ENCODE data around the gene B4GALT2. TPM values are rescaled to one million over a fixed set of nuclear protein-coding genes. Genes with fewer than 3 reads are reported as not detected.

Gene B4GALT2
- total RNA-seq, 1 experiment from 2014 or later: 76.4 TPM

DNA sequence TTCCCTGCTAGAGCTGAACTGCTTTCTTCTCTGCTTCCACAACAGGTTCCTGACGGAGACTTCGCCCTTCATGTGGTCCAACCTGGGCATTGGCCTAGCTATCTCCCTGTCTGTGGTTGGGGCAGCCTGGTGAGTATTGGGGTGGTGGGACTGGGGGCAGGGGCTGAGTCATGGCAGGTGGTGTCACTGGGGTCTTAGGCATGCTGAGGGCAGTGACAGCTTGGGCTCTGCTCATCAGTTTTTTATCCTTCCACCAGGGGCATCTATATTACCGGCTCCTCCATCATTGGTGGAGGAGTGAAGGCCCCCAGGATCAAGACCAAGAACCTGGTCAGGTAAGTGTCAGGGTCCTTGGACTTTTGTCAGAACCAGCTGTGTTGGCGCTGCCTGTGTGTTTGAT lies 3.0 kb upstream of the B4GALT2 start:
- BruUV-seq (replicated peaks): no TSS peak
- ChIA-PET POLR2A (ENCODE audit: low non-redundant PET) (interaction anchor here (0.6 kb wide), 1 partner anchor 515 kb away, joined by 3 read pairs; no protein-coding TSS in a partner anchor), CTCF (no interaction called here)
- intact Hi-C loops (cut with micrococcal nuclease; ENCODE audit: unreplicated experiment): no loop called here
- peaks cover 27% of the 10 kb centered on the region for H3K4me1 ChIP-seq (ENCODE audit: insufficient read depth, low read length, poor library complexity, severe bottlenecking)
- TF ChIP-seq, protein P1, sequence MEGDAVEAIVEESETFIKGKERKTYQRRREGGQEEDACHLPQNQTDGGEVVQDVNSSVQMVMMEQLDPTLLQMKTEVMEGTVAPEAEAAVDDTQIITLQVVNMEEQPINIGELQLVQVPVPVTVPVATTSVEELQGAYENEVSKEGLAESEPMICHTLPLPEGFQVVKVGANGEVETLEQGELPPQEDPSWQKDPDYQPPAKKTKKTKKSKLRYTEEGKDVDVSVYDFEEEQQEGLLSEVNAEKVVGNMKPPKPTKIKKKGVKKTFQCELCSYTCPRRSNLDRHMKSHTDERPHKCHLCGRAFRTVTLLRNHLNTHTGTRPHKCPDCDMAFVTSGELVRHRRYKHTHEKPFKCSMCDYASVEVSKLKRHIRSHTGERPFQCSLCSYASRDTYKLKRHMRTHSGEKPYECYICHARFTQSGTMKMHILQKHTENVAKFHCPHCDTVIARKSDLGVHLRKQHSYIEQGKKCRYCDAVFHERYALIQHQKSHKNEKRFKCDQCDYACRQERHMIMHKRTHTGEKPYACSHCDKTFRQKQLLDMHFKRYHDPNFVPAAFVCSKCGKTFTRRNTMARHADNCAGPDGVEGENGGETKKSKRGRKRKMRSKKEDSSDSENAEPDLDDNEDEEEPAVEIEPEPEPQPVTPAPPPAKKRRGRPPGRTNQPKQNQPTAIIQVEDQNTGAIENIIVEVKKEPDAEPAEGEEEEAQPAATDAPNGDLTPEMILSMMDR (conservative IDR thresholded peaks at IDR 0.05; ENCODE audit: low read depth, low read length): no peak
- no peak for TF ChIP-seq EZH2 (IDR thresholded peaks at IDR 0.05; ENCODE audit: borderline replicate concordance, low read depth, low read length, poor library complexity, severe bottlenecking)
- H3K27me3 ChIP-seq (replicated peaks; ENCODE audit: insufficient read depth, low read depth, low read length, poor library complexity): no peaks in the 10 kb centered on the region
- H3K4me3 ChIP-seq (ENCODE audit: low read depth, low read length, poor library complexity, severe bottlenecking): peak overlapping the region; percentile 88
- H3K9me3 ChIP-seq (ENCODE audit: low read depth, low read length, poor library complexity, severe bottlenecking): no peaks in the 10 kb centered on the region
- H3K36me3 ChIP-seq (ENCODE audit: insufficient read depth, low read length, poor library complexity, severe bottlenecking): peaks cover 19% of the 10 kb centered on the region
- DNase-seq (ENCODE audit: low spot score): no peak
- no peak overlapping the region for H3K27ac ChIP-seq (ENCODE audit: low read depth, low read length, poor library complexity, severe bottlenecking)

DNA sequence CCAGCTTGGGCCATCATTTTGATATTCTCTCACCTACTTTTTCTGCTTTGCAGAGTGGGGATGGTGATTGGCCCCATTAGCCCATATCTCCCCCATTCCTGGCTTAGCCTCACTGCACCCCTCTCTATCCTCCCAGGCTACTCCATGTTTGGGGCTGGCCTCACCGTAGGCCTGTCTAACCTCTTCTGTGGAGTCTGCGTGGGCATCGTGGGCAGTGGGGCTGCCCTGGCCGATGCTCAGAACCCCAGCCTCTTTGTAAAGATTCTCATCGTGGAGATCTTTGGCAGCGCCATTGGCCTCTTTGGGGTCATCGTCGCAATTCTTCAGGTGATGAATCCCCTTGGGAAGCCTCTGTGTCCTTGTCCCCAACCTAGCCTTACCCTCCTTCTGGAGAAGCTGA lies 2.1 kb upstream of the B4GALT2 start:
- Histone ChIP-seq H3K4me3 (ENCODE audit: low read depth, low read length, poor library complexity, severe bottlenecking) (no peak overlapping the region), H3K27me3 (replicated peaks; ENCODE audit: insufficient read depth, low read depth, low read length, poor library complexity) (no peaks in the 10 kb centered on the region), H3K4me1 (ENCODE audit: insufficient read depth, low read length, poor library complexity, severe bottlenecking) (peaks cover 27% of the 10 kb centered on the region), H3K36me3 (ENCODE audit: insufficient read depth, low read length, poor library complexity, severe bottlenecking) (peaks cover 26% of the 10 kb centered on the region), H3K9me3 (ENCODE audit: low read depth, low read length, poor library complexity, severe bottlenecking) (no peaks in the 10 kb centered on the region), H3K27ac (ENCODE audit: low read depth, low read length, poor library complexity, severe bottlenecking) (no peak overlapping the region)
- CTCF ChIA-PET: no interaction called here
- TF ChIP-seq, protein P1 (conservative IDR thresholded peaks at IDR 0.05; ENCODE audit: low read depth, low read length): no peak
- no peak for TF ChIP-seq EZH2 (IDR thresholded peaks at IDR 0.05; ENCODE audit: borderline replicate concordance, low read depth, low read length, poor library complexity, severe bottlenecking)
- intact Hi-C loops (cut with micrococcal nuclease; ENCODE audit: unreplicated experiment): no loop called here
- POLR2A ChIA-PET (ENCODE audit: low non-redundant PET): no interaction called here
- no TSS peak for BruUV-seq (replicated peaks)
- no peak for DNase-seq (ENCODE audit: low spot score)

DNA sequence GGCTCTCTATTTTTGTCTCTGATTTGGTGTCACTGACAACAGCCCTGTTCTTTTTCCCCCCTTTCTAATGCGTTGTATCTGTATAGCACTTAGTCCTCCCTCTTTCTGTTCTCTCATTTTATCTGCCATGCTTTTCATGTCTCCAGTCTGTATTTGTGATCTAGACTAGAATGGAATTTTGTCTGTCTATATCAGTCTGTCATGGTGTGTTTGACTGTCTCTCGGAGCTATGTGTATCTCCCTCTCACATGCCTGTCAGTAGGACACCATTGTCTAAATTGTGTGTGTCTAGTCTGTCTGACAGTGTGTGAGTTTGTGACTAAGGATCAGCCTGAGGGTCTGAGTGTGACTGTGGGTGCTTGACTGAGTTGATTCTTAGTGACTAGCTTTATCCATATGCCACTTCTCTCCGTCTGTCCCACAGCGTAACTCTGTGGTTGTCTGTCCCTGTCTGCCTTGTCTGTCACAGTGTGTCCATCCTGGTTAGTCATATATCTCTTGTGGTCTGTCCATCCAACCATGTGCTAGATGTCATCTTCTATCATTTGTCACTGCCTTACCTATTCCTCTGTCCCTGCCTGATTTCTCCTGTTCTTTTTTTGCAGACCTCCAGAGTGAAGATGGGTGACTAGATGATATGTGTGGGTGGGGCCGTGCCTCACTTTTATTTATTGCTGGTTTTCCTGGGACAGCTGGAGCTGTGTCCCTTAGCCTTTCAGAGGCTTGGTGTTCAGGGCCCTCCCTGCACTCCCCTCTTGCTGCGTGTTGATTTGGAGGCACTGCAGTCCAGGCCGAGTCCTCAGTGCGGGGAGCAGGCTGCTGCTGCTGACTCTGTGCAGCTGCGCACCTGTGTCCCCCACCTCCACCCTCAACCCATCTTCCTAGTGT lies 1.4 kb upstream of the B4GALT2 start:
- no peak for DNase-seq (ENCODE audit: low spot score)
- Histone ChIP-seq H3K27ac (ENCODE audit: low read depth, low read length, poor library complexity, severe bottlenecking) (peak overlapping the region; percentile 17), H3K9me3 (ENCODE audit: low read depth, low read length, poor library complexity, severe bottlenecking) (no peaks in the 10 kb centered on the region), H3K36me3 (ENCODE audit: insufficient read depth, low read length, poor library complexity, severe bottlenecking) (peaks cover 27% of the 10 kb centered on the region), H3K27me3 (replicated peaks; ENCODE audit: insufficient read depth, low read depth, low read length, poor library complexity) (no peaks in the 10 kb centered on the region), H3K4me3 (ENCODE audit: low read depth, low read length, poor library complexity, severe bottlenecking) (no peak overlapping the region), H3K4me1 (ENCODE audit: insufficient read depth, low read length, poor library complexity, severe bottlenecking) (peaks cover 27% of the 10 kb centered on the region)
- TSS peak; percentile 33 for BruUV-seq (replicated peaks)
- ChIA-PET POLR2A (ENCODE audit: low non-redundant PET) (interaction anchor here (0.6 kb wide), 1 partner anchor 8 kb away, joined by 3 read pairs; the partner anchor contains the start of gene DPH2), CTCF (no interaction called here)
- intact Hi-C loops (cut with micrococcal nuclease; ENCODE audit: unreplicated experiment): no loop called here
- TF ChIP-seq, protein P1 (conservative IDR thresholded peaks at IDR 0.05; ENCODE audit: low read depth, low read length): no peak
- no peak for TF ChIP-seq EZH2 (IDR thresholded peaks at IDR 0.05; ENCODE audit: borderline replicate concordance, low read depth, low read length, poor library complexity, severe bottlenecking)
